Stimulated activated naive B cell treated with anti-CD40 and anti-IgM and Interleukin-4, amounts not matched to agents 10 μg/mL and 1 μg/mL and 100 μg/mL, for 72 hours (primary cell): Measurements from ENCODE around the gene NAV2.

Source experiments
- ATAC-seq, 2 donors: fragments of 150-1000 bp; cut with Tn5 transposase; replicated peaks; 2 replicates each; pipeline ENCODE4 v1.10.0; 2021; ENCODE audit warnings: moderate library complexity in 1 of 2
- DNase-seq: peaks from one replicate; pipeline ENCODE4 v3.0.0; 2021
- H3K27ac Mint-ChIP-seq: one replicate; pipeline ENCODE4 v1.8.0; 2022; ENCODE audit warnings: mild to moderate bottlenecking, mixed read lengths
- H3K27me3 Mint-ChIP-seq, 2 donors: one replicate each; pipeline ENCODE4 v1.8.0; 2022; ENCODE audit warnings: mixed read lengths in 2 of 2
- H3K36me3 Mint-ChIP-seq, 2 donors: one replicate each; pipeline ENCODE4 v1.8.0; 2022; ENCODE audit warnings: mixed read lengths in 2 of 2, mild to moderate bottlenecking in 1 of 2
- H3K4me1 Mint-ChIP-seq, 2 donors: one replicate each; pipeline ENCODE4 v1.8.0; 2022; ENCODE audit warnings: mixed read lengths in 2 of 2, mild to moderate bottlenecking in 1 of 2
- H3K4me3 Mint-ChIP-seq, 2 donors: one replicate each; pipeline ENCODE4 v1.8.0; 2022; ENCODE audit warnings: mild to moderate bottlenecking in 2 of 2, mixed read lengths in 2 of 2, moderate library complexity in 1 of 2
- H3K9me3 Mint-ChIP-seq, 2 donors: one replicate each; pipeline ENCODE4 v1.8.0; 2022; ENCODE audit warnings: mixed read lengths in 2 of 2, mild to moderate bottlenecking in 1 of 2

NAV2 gene

DNA sequence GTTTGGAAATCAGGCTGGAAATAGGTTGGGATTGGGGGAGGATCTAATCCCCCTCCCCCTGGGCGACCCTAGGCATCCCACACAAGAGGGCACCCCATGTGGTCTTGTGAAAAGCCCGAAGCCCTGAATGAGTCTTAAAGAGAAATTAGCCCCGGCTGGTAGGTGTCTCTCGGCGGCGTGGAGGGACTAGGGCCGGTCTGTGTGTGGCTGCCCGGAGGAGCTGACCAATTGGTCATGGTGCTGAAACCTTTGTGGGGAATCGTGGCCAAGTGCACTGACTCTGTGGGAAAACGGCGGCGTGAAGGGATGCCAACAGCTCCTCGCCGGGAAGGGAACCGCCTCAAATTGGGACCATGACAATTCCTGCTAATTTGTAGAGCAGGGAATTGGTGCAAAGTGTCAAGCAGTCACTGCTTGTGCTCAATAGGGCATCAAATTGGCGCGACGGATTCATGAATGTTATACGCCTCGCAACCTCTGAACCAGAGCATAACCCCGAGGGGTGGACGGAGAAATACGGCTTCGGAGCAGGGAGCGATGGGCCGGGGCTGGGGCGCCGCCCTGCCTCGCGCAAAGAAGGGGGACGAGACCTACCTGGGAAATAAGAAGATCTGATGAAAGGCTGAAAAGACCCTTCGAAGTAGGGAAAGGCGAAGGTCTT lies 446.1 kb downstream of the NAV2 start:
- H3K9me3 Mint-ChIP-seq = peaks cover 8 to 13% of the 10 kb centered on the region in 2 donors
- peaks cover 19 to 41% of the 10 kb centered on the region in 2 donors for H3K4me1 Mint-ChIP-seq
- peak overlapping the region; percentile 95 for H3K27ac Mint-ChIP-seq
- ATAC-seq (no peak), DNase-seq (no peak)
- H3K27me3 Mint-ChIP-seq = peaks cover 73 to 93% of the 10 kb centered on the region in 2 donors
- peaks cover 12 to 21% of the 10 kb centered on the region in 2 donors for H3K36me3 Mint-ChIP-seq
- H3K4me3 Mint-ChIP-seq = peak overlapping the region; percentile 51 to 52

DNA sequence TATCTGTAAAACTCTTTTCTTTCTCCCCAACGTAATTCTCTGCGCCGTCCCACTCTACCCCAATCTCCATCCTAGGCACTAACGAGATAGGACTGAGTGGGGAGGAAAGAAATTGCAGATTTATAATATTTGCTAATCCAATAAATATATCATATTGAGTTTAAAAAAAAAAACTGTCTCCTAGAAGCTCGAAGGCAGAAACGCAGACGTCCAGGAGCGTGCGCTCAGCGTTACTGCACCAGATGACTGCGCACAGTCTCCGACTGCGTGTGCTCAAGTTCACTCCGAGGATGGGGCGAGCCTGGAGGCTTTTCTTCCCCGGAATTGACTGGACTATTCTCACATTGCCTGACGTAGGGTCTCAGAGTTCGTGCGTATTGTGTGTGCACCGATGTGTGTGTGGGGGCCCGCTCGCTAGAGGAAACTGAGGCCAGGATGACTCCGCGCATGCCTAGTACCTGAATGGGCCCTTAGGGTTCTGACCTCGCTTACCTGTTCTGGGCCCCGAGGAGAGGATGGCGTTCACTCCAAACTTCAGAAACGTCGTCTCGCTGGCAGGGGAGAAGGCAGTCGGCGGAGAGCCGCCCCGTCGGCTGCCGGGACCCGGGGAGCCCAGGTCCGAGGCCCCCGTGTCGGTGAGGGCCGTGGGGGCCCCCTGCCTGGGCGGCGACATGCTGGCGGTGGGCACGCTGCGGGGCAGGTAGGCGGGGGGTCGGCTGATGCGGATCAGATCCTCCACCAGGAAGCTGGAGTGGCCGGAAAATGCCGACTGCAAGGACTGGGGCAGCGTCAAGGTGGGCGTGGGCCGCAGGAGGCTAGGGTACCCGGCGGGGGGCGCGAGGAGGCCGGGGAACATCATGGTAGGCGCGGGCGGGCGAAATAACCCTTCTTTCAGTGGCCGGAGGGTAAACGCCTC lies 447.1 kb downstream of the NAV2 start:
- peaks cover 76 to 93% of the 10 kb centered on the region in 2 donors for H3K27me3 Mint-ChIP-seq
- peak overlapping the region; percentile 37 for H3K27ac Mint-ChIP-seq
- ATAC-seq (no peak), DNase-seq (no peak)
- peaks cover 12 to 21% of the 10 kb centered on the region in 2 donors for H3K36me3 Mint-ChIP-seq
- H3K9me3 Mint-ChIP-seq = peaks cover 7 to 13% of the 10 kb centered on the region in 2 donors
- H3K4me1 Mint-ChIP-seq = peaks cover 19 to 42% of the 10 kb centered on the region in 2 donors
- H3K4me3 Mint-ChIP-seq = no peak overlapping the region

GRCh38 chr11:20160425-20161229 lies 448.0 kb downstream of the NAV2 start, which contains the start of gene DBX1:
TSS of gene DBX1 (minus strand) at chr11:20160475. CDS start at chr11:20160324, 151 bp downstream.
- H3K27ac Mint-ChIP-seq = peak within 1 kb of the TSS; percentile 86
- peaks cover 76 to 91% of the 10 kb centered on the region in 2 donors for H3K27me3 Mint-ChIP-seq
- peak within 1 kb of the TSS in 1 of 2 donors; percentile 19 for H3K4me3 Mint-ChIP-seq
- peaks cover 7 to 13% of the 10 kb centered on the region in 2 donors for H3K9me3 Mint-ChIP-seq
- ATAC-seq (no peak), DNase-seq (no peak)
- peaks cover 17 to 42% of the 10 kb centered on the region in 2 donors for H3K4me1 Mint-ChIP-seq
- H3K36me3 Mint-ChIP-seq = peaks cover 12 to 21% of the 10 kb centered on the region in 2 donors

DNA sequence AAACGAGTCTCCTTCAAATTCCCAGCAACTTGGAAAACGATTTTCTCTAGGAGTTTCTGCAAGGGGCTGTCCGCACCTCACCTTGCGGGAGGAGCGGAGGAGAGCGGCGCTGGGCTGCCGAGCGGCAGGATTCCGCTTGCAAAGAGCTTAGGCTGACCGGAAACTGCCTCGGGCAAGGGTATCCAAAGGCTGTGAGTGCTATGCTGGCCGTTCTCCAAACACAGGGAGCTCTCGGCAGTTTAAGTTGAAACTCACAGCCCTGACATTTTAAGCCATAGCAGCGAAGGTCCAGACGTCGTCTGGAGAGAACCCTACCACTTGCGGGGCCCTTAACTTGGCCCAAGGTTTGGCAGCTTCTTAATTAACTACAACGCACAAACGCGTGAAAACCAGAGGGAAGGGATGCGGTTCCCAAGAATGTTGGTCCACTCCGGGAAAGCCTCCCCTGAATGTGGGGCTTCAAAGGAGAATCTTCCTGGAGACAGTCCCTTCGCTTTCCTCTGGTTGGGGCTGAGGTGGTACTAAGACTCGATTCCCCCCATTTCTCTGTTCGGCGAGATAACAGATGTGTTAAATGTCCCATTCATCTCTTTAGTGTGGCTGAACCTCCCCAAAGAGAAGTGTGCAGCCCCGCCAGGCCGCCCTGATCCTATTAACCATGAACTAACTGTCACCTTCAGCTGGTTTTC lies 448.7 kb downstream of the NAV2 start:
- peak overlapping the region; percentile 86 for H3K27ac Mint-ChIP-seq
- no peak overlapping the region for H3K4me3 Mint-ChIP-seq
- peaks cover 71 to 91% of the 10 kb centered on the region in 2 donors for H3K27me3 Mint-ChIP-seq

GRCh38 chr11:20161923-20162744 lies 449.5 kb downstream of the NAV2 start:
- H3K27me3 Mint-ChIP-seq = peaks cover 72 to 90% of the 10 kb centered on the region in 2 donors
- peaks cover 10 to 29% of the 10 kb centered on the region in 2 donors for H3K4me1 Mint-ChIP-seq
- no peak for ATAC-seq
- DNase-seq = no peak
- H3K4me3 Mint-ChIP-seq = peak overlapping the region in 1 of 2 donors; percentile 10
- peak overlapping the region; percentile 86 for H3K27ac Mint-ChIP-seq
- H3K9me3 Mint-ChIP-seq = peaks cover 7 to 11% of the 10 kb centered on the region in 2 donors
- peaks cover 8 to 17% of the 10 kb centered on the region in 2 donors for H3K36me3 Mint-ChIP-seq

More for the DNA sequence above, 448.7 kb downstream of the NAV2 start:
- DNase-seq (no peak), ATAC-seq (no peak)
- Mint-ChIP-seq H3K9me3 (peaks cover 7 to 11% of the 10 kb centered on the region in 2 donors), H3K36me3 (peaks cover 8 to 17% of the 10 kb centered on the region in 2 donors), H3K4me1 (peaks cover 11 to 35% of the 10 kb centered on the region in 2 donors)

GRCh38 chr11:20162824-20163782 lies 450.5 kb downstream of the NAV2 start:
- peak overlapping the region; percentile 93 for H3K27ac Mint-ChIP-seq
- ATAC-seq = no peak
- H3K9me3 Mint-ChIP-seq = peaks cover 7 to 11% of the 10 kb centered on the region in 2 donors
- no peak for DNase-seq
- H3K4me1 Mint-ChIP-seq = peaks cover 10 to 22% of the 10 kb centered on the region in 2 donors
- peaks cover 8 to 17% of the 10 kb centered on the region in 2 donors for H3K36me3 Mint-ChIP-seq
- H3K4me3 Mint-ChIP-seq = peak overlapping the region; percentile 18 to 62
- peaks cover 72 to 90% of the 10 kb centered on the region in 2 donors for H3K27me3 Mint-ChIP-seq

DNA sequence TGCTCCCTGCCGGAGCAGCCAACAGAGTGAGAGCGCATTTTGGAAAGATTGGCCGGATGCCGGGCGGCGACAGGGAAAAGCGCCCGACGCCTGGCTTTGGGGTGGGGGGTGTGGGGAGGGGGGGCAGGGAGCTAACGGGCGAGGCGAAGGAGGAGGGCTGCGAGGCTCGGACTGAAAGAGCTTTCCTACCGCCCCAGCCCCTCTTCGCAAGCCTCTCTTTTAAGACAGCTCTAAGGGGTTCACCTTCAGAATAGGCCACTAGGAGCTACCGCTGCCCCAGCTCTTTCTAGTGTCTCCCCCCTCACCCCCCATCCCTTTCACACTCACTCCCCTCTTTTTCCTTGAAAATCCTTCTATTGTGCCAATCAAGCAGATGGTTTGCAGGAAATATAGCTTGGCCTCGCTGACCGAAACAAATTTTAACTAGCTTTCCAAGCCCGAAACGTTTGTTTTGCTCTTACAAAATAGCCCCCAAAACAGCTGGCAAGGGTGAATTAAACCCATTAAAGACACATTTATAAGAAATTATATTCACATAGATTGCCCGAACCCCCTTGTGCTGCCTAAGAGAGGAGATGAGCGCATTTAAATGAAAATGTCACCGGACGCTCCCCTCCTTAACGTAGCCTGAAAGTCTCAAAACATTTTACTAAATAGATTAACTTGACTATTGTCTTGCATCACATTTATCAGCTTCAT lies 451.3 kb downstream of the NAV2 start:
- H3K4me3 Mint-ChIP-seq = peak overlapping the region in 1 of 2 donors; percentile 21
- H3K36me3 Mint-ChIP-seq = peaks cover 3 to 9% of the 10 kb centered on the region in 2 donors
- DNase-seq (no peak), ATAC-seq (no peak)
- H3K4me1 Mint-ChIP-seq = peaks cover 9 to 15% of the 10 kb centered on the region in 2 donors
- H3K27ac Mint-ChIP-seq = peak overlapping the region; percentile 93
- H3K27me3 Mint-ChIP-seq = peaks cover 65 to 83% of the 10 kb centered on the region in 2 donors
- peaks cover 4 to 6% of the 10 kb centered on the region in 2 donors for H3K9me3 Mint-ChIP-seq
